MM.1S (cell line): ENCODE data around the gene RNPEP.
"Not testable (repeated sequence)": the region's sequence is repeated elsewhere in the genome, so short reads cannot be mapped to it uniquely, and the experiment has no call there.

ENCODE experiments used
- CTCF ChIP-seq: fragments of 300-600 bp; sonication (generic); IDR thresholded peaks from 2 replicates; pipeline ENCODE4 v1.5.1; 2016; ENCODE audit warnings: antibody characterized with exemption, low read length, mixed read lengths
- EZH2 ChIP-seq: fragments of 300-600 bp; sonication (generic); optimal IDR thresholded peaks from 2 replicates; pipeline ENCODE3; 2017; ENCODE audit warnings: low read depth, mild to moderate bottlenecking, antibody characterized with exemption, low read length, mixed read lengths

DNA sequence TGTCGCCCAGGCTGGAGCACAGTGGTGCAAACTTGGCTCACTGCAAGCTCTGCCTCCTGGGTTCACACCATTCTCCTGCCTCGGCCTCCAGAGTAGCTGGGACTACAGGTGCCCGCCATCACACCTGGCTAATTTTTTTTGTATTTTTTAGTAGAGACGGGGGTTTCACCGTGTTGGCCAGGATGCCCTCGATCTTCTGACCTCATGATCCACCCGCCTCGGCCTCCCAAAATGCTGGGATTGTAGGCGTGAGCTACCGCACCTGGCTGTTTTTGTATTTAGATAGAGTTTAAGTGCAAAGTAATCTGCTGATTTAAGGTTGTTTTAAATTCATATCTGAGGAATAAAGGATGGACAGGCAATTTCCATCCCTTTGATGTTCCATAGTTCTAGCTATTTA is 20.1 kb upstream of the RNPEP start:
- not testable (repeated sequence) for TF ChIP-seq CTCF, EZH2
